Measurements from ENCODE around the gene ENG. TPM values are rescaled to one million over a fixed set of nuclear protein-coding genes. Genes with fewer than 3 reads are reported as not detected.

ENG gene
- total RNA-seq, 1 experiment from 2014 or later, result 0.76 TPM

- Histone ChIP-seq H3K9me2 (ENCODE audit: insufficient read depth) (no peaks in the 10 kb centered on the region), H3K27me3 (ENCODE audit: insufficient read depth, low read length) (no peaks in the 10 kb centered on the region)
Measured at GRCh38 chr9:127835991-127836516, 18.4 kb downstream of the ENG start.

More at GRCh38 chr9:127835991-127836516, 18.4 kb downstream of the ENG start:
- H3K79me2 ChIP-seq (ENCODE audit: insufficient read depth, low read length), result no peaks in the 10 kb centered on the region
- H3K27ac ChIP-seq (ENCODE audit: low read depth, low read length), result no peak overlapping the region
- TF ChIP-seq ZFX (IDR thresholded peaks at IDR 0.05) (no peak), EGR1 (IDR thresholded peaks at IDR 0.05; ENCODE audit: low read depth) (no peak), SP1 (IDR thresholded peaks at IDR 0.05; ENCODE audit: low read depth) (no peak), SIN3A (IDR thresholded peaks at IDR 0.05; ENCODE audit: low read depth) (no peak), SRF (IDR thresholded peaks at IDR 0.05; ENCODE audit: low read depth) (no peak), REST (IDR thresholded peaks at IDR 0.05; ENCODE audit: low read depth) (no peak), CEBPB (IDR thresholded peaks at IDR 0.05; ENCODE audit: low read depth) (no peak), FOSL1 (IDR thresholded peaks at IDR 0.05; ENCODE audit: low read depth) (no peak), ELF1 (IDR thresholded peaks at IDR 0.05; ENCODE audit: borderline replicate concordance, low read depth) (no peak), POLR2A (IDR thresholded peaks at IDR 0.05; ENCODE audit: borderline replicate concordance, extremely low read depth, insufficient read depth, insufficient read length) (no peak), POLR2AphosphoS5 (IDR thresholded peaks at IDR 0.05; ENCODE audit: low read depth, low read length) (no peak)
- ATAC-seq (no peak), DNase-seq (ENCODE audit: low read depth, low spot score) (no peak)
- H3K9ac ChIP-seq (ENCODE audit: low read length), result no peak overlapping the region
- RAD21 ChIA-PET (ENCODE audit: low non-redundant PET in 1 of 2, low total read pairs in 2 of 2, uncharacterized antibody in 2 of 2, unreplicated experiment in 2 of 2), result no interaction called here
- H4K20me1 ChIP-seq (ENCODE audit: insufficient read depth), result no peaks in the 10 kb centered on the region
- no peak overlapping the region for H3K4me2 ChIP-seq (ENCODE audit: low read length)
- intact Hi-C loops (cut with micrococcal nuclease), result no loop called here
- BruUV-seq (replicated peaks), result no TSS peak
- H3K4me3 ChIP-seq (replicated peaks in 1 of 2; ENCODE audit: low read depth in 1 of 2, low read length in 2 of 2), result no peak overlapping the region
- H3K36me3 ChIP-seq (ENCODE audit: control insufficient read depth in 1 of 2, insufficient read depth in 2 of 2, low read length in 2 of 2), result no peaks in the 10 kb centered on the region
- POLR2A ChIA-PET, result no interaction called here
- CTCF ChIA-PET, result no interaction called here
- no peak overlapping the region for H2AFZ ChIP-seq (ENCODE audit: low read depth, low read length, poor library complexity, severe bottlenecking)
- H3K9me3 ChIP-seq (ENCODE audit: control insufficient read depth in 1 of 2, insufficient read depth in 1 of 2, low read depth in 1 of 2, low read length in 2 of 2), result no peaks in the 10 kb centered on the region
- H3K4me1 ChIP-seq (ENCODE audit: control insufficient read depth in 1 of 2, insufficient read depth in 2 of 2, low read length in 2 of 2), result no peaks in the 10 kb centered on the region; a peak in 1 of 4 replicates
